ENCODE data around the gene NCL. TPM values are rescaled to one million over a fixed set of nuclear protein-coding genes. Genes with fewer than 3 reads are reported as not detected.
A peak's percentile ranks its signal among the peaks of the same experiment; 100 is the strongest.

Gene NCL
- total and polyA plus RNA-seq, 2 of the 13 experiments (the other 11 are each of a cell fraction or from before 2014, with no cell fraction given) = 105 to 779 TPM

DNA sequence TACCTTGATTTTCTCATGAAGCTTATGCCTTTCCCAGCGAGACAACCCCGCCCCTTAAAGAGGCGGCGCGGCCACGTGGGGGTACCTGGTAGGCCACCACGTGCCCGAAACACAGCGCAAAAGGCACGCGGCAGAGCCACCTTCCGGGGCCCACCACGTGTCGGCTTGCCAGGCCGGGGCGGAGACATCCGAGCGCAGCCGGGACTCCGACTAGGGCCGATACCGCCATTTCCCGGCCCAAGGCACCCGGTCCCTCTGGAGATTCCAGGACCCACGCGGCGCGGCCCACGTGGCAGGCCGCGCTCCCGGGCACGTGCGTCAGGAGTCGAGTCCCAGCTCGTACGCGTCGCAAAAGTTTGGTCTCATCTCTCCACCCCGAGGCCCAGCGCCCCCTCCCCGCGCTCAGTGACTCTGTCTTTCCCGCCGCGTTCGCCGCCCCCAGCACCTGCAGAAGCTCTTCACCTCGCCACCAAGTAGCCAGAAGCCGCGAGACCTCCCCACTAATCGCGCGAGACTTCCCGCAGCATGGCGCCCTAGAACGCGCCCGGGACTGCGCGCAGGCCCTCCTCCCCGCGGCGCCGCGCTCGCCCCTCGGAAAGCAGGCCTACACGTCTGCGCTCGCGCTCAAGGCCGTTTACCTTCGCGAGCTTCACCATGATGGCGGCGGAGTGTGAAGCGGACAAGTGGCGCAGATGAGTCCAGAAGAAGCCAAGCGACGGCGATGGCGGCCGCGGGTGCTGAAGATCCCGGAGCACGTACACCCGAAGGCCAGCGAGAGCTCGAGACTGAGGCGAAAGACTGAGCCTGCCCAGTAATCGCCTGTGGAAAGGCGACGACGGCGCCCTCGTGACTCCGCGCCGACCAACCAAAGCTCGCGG is at the start of gene NCL (continued):
- TF ChIP-seq, protein P1, sequence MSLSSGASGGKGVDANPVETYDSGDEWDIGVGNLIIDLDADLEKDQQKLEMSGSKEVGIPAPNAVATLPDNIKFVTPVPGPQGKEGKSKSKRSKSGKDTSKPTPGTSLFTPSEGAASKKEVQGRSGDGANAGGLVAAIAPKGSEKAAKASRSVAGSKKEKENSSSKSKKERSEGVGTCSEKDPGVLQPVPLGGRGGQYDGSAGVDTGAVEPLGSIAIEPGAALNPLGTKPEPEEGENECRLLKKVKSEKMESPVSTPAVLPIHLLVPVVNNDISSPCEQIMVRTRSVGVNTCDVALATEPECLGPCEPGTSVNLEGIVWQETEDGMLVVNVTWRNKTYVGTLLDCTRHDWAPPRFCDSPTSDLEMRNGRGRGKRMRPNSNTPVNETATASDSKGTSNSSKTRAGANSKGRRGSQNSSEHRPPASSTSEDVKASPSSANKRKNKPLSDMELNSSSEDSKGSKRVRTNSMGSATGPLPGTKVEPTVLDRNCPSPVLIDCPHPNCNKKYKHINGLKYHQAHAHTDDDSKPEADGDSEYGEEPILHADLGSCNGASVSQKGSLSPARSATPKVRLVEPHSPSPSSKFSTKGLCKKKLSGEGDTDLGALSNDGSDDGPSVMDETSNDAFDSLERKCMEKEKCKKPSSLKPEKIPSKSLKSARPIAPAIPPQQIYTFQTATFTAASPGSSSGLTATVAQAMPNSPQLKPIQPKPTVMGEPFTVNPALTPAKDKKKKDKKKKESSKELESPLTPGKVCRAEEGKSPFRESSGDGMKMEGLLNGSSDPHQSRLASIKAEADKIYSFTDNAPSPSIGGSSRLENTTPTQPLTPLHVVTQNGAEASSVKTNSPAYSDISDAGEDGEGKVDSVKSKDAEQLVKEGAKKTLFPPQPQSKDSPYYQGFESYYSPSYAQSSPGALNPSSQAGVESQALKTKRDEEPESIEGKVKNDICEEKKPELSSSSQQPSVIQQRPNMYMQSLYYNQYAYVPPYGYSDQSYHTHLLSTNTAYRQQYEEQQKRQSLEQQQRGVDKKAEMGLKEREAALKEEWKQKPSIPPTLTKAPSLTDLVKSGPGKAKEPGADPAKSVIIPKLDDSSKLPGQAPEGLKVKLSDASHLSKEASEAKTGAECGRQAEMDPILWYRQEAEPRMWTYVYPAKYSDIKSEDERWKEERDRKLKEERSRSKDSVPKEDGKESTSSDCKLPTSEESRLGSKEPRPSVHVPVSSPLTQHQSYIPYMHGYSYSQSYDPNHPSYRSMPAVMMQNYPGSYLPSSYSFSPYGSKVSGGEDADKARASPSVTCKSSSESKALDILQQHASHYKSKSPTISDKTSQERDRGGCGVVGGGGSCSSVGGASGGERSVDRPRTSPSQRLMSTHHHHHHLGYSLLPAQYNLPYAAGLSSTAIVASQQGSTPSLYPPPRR (CRISPR knock-in tag; IDR thresholded peaks at IDR 0.05; ENCODE audit: borderline replicate concordance) = peak; percentile 68; the same call in 1 of the 2 replicates
- TF ChIP-seq ZNF207 (IDR thresholded peaks at IDR 0.05; ENCODE audit: borderline replicate concordance) (no peak), HDAC1 (CRISPR knock-in tag; IDR thresholded peaks at IDR 0.05) (peak; percentile 80; the same call in 1 of the 2 replicates), ZNF10 (CRISPR knock-in tag; IDR thresholded peaks at IDR 0.05; ENCODE audit: borderline replicate concordance, low read depth) (no peak), ZFYVE20 (CRISPR knock-in tag; IDR thresholded peaks at IDR 0.05; ENCODE audit: borderline replicate concordance, low read depth) (peak; percentile 92; the same call in 1 of the 2 replicates), NFIC (IDR thresholded peaks at IDR 0.05; ENCODE audit: low read length) (peak; percentile 63; the same call in 1 of the 2 replicates), ZC3H4 (CRISPR knock-in tag; IDR thresholded peaks at IDR 0.05; ENCODE audit: borderline replicate concordance) (peak; percentile 84), RORA (CRISPR knock-in tag; IDR thresholded peaks at IDR 0.05) (peak; percentile 93; the same call in 1 of the 2 replicates), SRSF9 (IDR thresholded peaks at IDR 0.05; ENCODE audit: borderline replicate concordance, insufficient read depth, low read depth, low read length, poor library complexity, severe bottlenecking) (no peak), PAF1 (CRISPR knock-in tag; IDR thresholded peaks at IDR 0.05) (0 out of 2 replicates have a peak, but pooled peaks have one; percentile 75), FOXJ3 (CRISPR knock-in tag; IDR thresholded peaks at IDR 0.05; ENCODE audit: borderline replicate concordance) (no peak; the same call in 1 of the 2 replicates), ZKSCAN8 (CRISPR knock-in tag; IDR thresholded peaks at IDR 0.05; ENCODE audit: borderline replicate concordance) (peak; percentile 14; the same call in 1 of the 2 replicates)
- TF ChIP-seq, protein P2, sequence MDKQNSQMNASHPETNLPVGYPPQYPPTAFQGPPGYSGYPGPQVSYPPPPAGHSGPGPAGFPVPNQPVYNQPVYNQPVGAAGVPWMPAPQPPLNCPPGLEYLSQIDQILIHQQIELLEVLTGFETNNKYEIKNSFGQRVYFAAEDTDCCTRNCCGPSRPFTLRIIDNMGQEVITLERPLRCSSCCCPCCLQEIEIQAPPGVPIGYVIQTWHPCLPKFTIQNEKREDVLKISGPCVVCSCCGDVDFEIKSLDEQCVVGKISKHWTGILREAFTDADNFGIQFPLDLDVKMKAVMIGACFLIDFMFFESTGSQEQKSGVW (CRISPR knock-in tag; IDR thresholded peaks at IDR 0.05; ENCODE audit: borderline replicate concordance) = peak; percentile 93; the same call in 1 of the 2 replicates
- TF ChIP-seq, protein P3, sequence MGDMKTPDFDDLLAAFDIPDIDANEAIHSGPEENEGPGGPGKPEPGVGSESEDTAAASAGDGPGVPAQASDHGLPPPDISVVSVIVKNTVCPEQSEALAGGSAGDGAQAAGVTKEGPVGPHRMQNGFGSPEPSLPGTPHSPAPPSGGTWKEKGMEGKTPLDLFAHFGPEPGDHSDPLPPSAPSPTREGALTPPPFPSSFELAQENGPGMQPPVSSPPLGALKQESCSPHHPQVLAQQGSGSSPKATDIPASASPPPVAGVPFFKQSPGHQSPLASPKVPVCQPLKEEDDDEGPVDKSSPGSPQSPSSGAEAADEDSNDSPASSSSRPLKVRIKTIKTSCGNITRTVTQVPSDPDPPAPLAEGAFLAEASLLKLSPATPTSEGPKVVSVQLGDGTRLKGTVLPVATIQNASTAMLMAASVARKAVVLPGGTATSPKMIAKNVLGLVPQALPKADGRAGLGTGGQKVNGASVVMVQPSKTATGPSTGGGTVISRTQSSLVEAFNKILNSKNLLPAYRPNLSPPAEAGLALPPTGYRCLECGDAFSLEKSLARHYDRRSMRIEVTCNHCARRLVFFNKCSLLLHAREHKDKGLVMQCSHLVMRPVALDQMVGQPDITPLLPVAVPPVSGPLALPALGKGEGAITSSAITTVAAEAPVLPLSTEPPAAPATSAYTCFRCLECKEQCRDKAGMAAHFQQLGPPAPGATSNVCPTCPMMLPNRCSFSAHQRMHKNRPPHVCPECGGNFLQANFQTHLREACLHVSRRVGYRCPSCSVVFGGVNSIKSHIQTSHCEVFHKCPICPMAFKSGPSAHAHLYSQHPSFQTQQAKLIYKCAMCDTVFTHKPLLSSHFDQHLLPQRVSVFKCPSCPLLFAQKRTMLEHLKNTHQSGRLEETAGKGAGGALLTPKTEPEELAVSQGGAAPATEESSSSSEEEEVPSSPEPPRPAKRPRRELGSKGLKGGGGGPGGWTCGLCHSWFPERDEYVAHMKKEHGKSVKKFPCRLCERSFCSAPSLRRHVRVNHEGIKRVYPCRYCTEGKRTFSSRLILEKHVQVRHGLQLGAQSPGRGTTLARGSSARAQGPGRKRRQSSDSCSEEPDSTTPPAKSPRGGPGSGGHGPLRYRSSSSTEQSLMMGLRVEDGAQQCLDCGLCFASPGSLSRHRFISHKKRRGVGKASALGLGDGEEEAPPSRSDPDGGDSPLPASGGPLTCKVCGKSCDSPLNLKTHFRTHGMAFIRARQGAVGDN (CRISPR knock-in tag; IDR thresholded peaks at IDR 0.05) = peak; percentile 98

Data from HepG2 (cell line).